RWPE1 (cell line): ENCODE results near the gene RFX3.

Experiments used
- CTCF ChIA-PET: fragments of 350-600 bp; sonication (Branson Sonifier 250); formaldehyde crosslinking; extraction: SDS; loops from one replicate; lab custom pipeline; 2021; lab: Yijun Ruan, JAX
- POLR2A ChIA-PET: fragments of 400-600 bp; formaldehyde crosslinking; extraction: SDS; loops from one replicate; lab custom pipeline; 2020; ENCODE audit warnings: antibody characterized with exemption; ENCODE audit not compliant: low non-redundant PET; lab: Yijun Ruan, JAX
- DNase-seq: peaks from one replicate; pipeline ENCODE4 v3.0.0; 2012; ENCODE audit warnings: low spot score
- H3K27ac ChIP-seq: fragments of 450-650 bp; 2 replicates; pipeline ENCODE4 v1.5.1; 2017
- TF ChIP-seq, protein P1 (sequence below): fragments of 450-650 bp; conservative IDR thresholded peaks from 2 replicates; pipeline ENCODE4 v1.5.1; 2017; ENCODE audit warnings: low read depth, mild to moderate bottlenecking

Gene RFX3

DNA sequence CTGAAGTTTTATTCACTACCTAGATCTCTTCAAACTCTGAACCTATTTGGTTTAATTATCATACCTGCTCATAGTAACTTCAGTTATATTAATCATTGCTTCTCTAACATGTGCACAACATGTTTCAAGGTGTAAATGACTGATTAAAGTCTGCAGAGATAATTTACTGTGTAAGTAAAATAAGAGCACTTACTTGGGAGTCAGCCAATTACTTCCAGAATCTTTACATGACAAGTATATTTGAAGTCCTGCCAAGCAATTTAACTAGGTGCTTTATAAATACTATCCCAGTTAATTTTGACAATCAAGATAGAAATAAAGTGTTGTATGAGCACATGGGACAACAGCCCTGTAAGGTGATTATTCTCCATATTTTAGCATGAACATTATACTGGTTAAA lies 109.9 kb downstream of the RFX3 start:
- ChIA-PET POLR2A (no interaction called here), CTCF (no interaction called here)
- TF ChIP-seq, protein P1, sequence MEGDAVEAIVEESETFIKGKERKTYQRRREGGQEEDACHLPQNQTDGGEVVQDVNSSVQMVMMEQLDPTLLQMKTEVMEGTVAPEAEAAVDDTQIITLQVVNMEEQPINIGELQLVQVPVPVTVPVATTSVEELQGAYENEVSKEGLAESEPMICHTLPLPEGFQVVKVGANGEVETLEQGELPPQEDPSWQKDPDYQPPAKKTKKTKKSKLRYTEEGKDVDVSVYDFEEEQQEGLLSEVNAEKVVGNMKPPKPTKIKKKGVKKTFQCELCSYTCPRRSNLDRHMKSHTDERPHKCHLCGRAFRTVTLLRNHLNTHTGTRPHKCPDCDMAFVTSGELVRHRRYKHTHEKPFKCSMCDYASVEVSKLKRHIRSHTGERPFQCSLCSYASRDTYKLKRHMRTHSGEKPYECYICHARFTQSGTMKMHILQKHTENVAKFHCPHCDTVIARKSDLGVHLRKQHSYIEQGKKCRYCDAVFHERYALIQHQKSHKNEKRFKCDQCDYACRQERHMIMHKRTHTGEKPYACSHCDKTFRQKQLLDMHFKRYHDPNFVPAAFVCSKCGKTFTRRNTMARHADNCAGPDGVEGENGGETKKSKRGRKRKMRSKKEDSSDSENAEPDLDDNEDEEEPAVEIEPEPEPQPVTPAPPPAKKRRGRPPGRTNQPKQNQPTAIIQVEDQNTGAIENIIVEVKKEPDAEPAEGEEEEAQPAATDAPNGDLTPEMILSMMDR, result no peak
- DNase-seq, result no peak
- no peak overlapping the region for H3K27ac ChIP-seq

- DNase-seq, result no peak
- TF ChIP-seq, protein P1, result no peak
Observed at GRCh38 chr9:3413984-3414383, 111.8 kb downstream of the RFX3 start.

GRCh38 chr9:3410461-3410860 lies 115.3 kb downstream of the RFX3 start:
- CTCF ChIA-PET, result no interaction called here

More at GRCh38 chr9:3413984-3414383, 111.8 kb downstream of the RFX3 start:
- no peak overlapping the region for H3K27ac ChIP-seq
- CTCF ChIA-PET, result no interaction called here
- POLR2A ChIA-PET, result no interaction called here

DNA sequence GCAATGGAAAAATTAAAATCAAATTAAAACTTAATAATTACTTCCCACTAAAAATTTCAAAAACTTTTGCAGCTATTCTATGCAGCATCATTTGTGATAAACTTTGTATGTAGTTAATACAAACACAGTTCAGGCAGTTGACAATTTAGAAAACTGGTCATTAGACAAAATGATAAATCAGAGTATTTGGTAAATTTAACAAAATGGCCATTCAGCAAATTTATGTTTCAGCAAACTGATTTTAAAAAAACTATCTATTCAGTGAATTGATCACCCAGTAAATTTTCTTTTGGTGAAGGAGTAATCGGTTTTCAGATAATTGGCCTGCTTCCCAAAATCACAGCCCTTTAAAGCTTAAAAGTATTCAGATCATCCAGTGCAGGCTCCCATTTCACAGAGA lies 116.3 kb downstream of the RFX3 start:
- TF ChIP-seq, protein P1, result no peak
- POLR2A ChIA-PET, result no interaction called here
- DNase-seq, result no peak
- no peak overlapping the region for H3K27ac ChIP-seq
- CTCF ChIA-PET, result no interaction called here

More at GRCh38 chr9:3410461-3410860, 115.3 kb downstream of the RFX3 start:
- TF ChIP-seq, protein P1, result no peak
- POLR2A ChIA-PET, result no interaction called here
- no peak overlapping the region for H3K27ac ChIP-seq
- no peak for DNase-seq

DNA sequence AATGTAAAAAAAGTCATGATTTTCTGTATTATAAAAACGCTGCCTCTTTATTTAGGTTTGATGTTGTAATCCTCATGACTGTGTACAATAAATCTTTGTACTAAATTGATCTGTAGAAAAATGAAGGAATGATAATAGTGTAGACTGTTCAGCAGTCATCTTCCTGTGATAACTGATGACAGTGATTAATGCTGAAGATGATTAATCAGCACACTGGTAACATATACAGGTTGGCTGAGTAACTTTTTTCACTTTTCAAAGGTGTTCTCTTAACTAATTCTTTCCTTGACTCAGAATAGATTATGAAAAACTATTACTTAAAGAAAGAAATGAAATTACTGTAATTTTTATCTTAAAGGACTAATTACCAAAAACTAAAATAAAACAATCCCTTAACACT lies 122.5 kb downstream of the RFX3 start:
- TF ChIP-seq, protein P1, result no peak
- ChIA-PET CTCF (no interaction called here), POLR2A (no interaction called here)

GRCh38 chr9:3401221-3401954 lies 124.4 kb downstream of the RFX3 start:
- no peak for DNase-seq
- TF ChIP-seq, protein P1, result no peak
- CTCF ChIA-PET, result no interaction called here
- H3K27ac ChIP-seq, result no peak overlapping the region
- POLR2A ChIA-PET, result no interaction called here

More for the DNA sequence above, 122.5 kb downstream of the RFX3 start:
- no peak for DNase-seq
- no peak overlapping the region for H3K27ac ChIP-seq
